Astrocyte (in vitro differentiated cells and primary cell): Measurements from ENCODE around the gene CABLES1. TPM values are rescaled to one million over a fixed set of nuclear protein-coding genes. Genes with fewer than 3 reads are reported as not detected.

Source experiments
- DNase-seq: peaks from one replicate; pipeline ENCODE4 v3.0.0-alpha.2; 2010; ENCODE audit warnings: low read depth
- FAIRE-seq: peaks from 2 replicates; lab custom pipeline; 2011; peaks lifted over from hg19 to GRCh38; lab: Jason Lieb, UNC
- H2AFZ ChIP-seq: 2 replicates; pipeline ENCODE4 v1.6.0; 2012; ENCODE audit warnings: low read depth, low read length, inconsistent platforms
- H3K27ac ChIP-seq: 2 replicates; pipeline ENCODE4 v1.5.1; 2011; ENCODE audit warnings: low read depth, low read length, inconsistent platforms
- H3K27me3 ChIP-seq: 2 replicates; pipeline ENCODE4 v1.6.0; 2011; ENCODE audit warnings: low read length, inconsistent platforms; ENCODE audit not compliant: insufficient read depth
- H3K36me3 ChIP-seq: 2 replicates; pipeline ENCODE4 v1.5.1; 2011; ENCODE audit warnings: low read length, inconsistent platforms; ENCODE audit not compliant: insufficient read depth
- H3K4me1 ChIP-seq: 2 replicates; pipeline ENCODE4 v1.5.1; 2011; ENCODE audit warnings: low read length, inconsistent platforms; ENCODE audit not compliant: insufficient read depth
- H3K4me2 ChIP-seq: 2 replicates; pipeline ENCODE4 v1.6.0; 2012; ENCODE audit warnings: low read length, inconsistent platforms
- H3K4me3 ChIP-seq: 2 replicates; pipeline ENCODE4 v1.5.1; 2011; ENCODE audit warnings: low read depth, mild to moderate bottlenecking, low read length, inconsistent platforms; ENCODE audit not compliant: insufficient read depth
- H3K79me2 ChIP-seq: 2 replicates; pipeline ENCODE4 v1.6.0; 2012; ENCODE audit warnings: mild to moderate bottlenecking, low read length, inconsistent platforms; ENCODE audit not compliant: insufficient read depth
- H3K9ac ChIP-seq: 2 replicates; pipeline ENCODE4 v1.6.0; 2012; ENCODE audit warnings: mild to moderate bottlenecking, low read length, inconsistent platforms
- H3K9me3 ChIP-seq: 2 replicates; pipeline ENCODE4 v1.5.1; 2012; ENCODE audit warnings: low read depth, mild to moderate bottlenecking, low read length, inconsistent platforms; ENCODE audit not compliant: insufficient read depth
- H4K20me1 ChIP-seq: 2 replicates; pipeline ENCODE4 v1.6.0; 2012; ENCODE audit warnings: low read length, inconsistent platforms; ENCODE audit not compliant: insufficient read depth
- H3K27ac Mint-ChIP-seq: one replicate; pipeline ENCODE4 v1.8.0; 2021; ENCODE audit warnings: mild to moderate bottlenecking, mixed read lengths; ENCODE audit not compliant: unreplicated experiment
- H3K27me3 Mint-ChIP-seq: one replicate; pipeline ENCODE4 v1.8.0; 2021; ENCODE audit warnings: low read depth, mixed read lengths; ENCODE audit not compliant: unreplicated experiment
- H3K36me3 Mint-ChIP-seq: one replicate; pipeline ENCODE4 v1.8.0; 2021; ENCODE audit warnings: low read depth, mixed read lengths; ENCODE audit not compliant: unreplicated experiment
- H3K4me1 Mint-ChIP-seq: one replicate; pipeline ENCODE4 v1.8.0; 2021; ENCODE audit warnings: low read depth, mixed read lengths; ENCODE audit not compliant: unreplicated experiment
- H3K4me3 Mint-ChIP-seq: one replicate; pipeline ENCODE4 v1.8.0; 2021; ENCODE audit warnings: mild to moderate bottlenecking, moderate library complexity, mixed read lengths; ENCODE audit not compliant: unreplicated experiment
- H3K9me3 Mint-ChIP-seq: one replicate; pipeline ENCODE4 v1.8.0; 2021; ENCODE audit warnings: mild to moderate bottlenecking, mixed read lengths; ENCODE audit not compliant: unreplicated experiment
- EZH2 ChIP-seq: IDR thresholded peaks from 2 replicates; pipeline ENCODE4 v1.6.1; 2012; ENCODE audit warnings: mild to moderate bottlenecking, low read length, inconsistent platforms; ENCODE audit not compliant: insufficient read depth
- total RNA-seq: library from RNA; stranded (reverse); gene quantifications from 2 replicates; pipeline ENCODE4 v1.2.1, GENCODE V29; 2021
- TF ChIP-seq, protein P1 (sequence below): IDR thresholded peaks from 2 replicates; pipeline ENCODE4 v1.5.1; 2011; ENCODE audit warnings: low read depth, mild to moderate bottlenecking, inconsistent platforms, low read length, moderate library complexity; ENCODE audit not compliant: insufficient read depth

The CABLES1 gene
- total RNA-seq, 1 donor from 2014 or later: 14.5 TPM

DNA sequence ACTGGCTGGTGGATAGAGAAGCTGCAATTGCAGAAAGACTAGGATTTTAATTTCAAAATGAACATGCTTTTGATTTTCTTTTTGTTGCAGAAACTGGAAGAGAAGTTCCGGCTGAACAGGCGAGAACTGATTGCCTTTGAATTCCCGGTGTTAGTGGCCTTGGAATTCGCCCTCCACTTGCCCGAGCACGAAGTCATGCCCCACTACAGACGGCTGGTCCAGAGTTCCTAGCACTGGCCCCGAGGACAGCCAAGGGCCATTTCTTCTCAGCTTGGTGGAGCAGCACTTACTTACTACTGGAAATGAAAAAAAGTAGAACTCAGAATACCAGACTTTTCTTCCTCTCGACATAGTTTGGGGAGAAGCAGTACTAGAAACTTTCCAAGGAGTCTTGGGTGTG, 121.9 kb downstream of the CABLES1 start:
- Mint-ChIP-seq H3K27ac (no peak overlapping the region), H3K4me1 (peaks cover 41% of the 10 kb centered on the region), H3K9me3 (peaks cover 4% of the 10 kb centered on the region), H3K36me3 (peaks cover 22% of the 10 kb centered on the region), H3K27me3 (no peaks in the 10 kb centered on the region), H3K4me3 (no peak overlapping the region)
- H3K4me3 ChIP-seq: no peak overlapping the region
- peaks cover 26% of the 10 kb centered on the region for H3K4me1 ChIP-seq
- no peaks in the 10 kb centered on the region for H3K79me2 ChIP-seq
- H3K36me3 ChIP-seq: peaks cover 3% of the 10 kb centered on the region
- H3K27ac ChIP-seq: no peak overlapping the region
- no peaks in the 10 kb centered on the region for H3K9me3 ChIP-seq
- FAIRE-seq (no peak), DNase-seq (no peak)
- TF ChIP-seq, protein P1, sequence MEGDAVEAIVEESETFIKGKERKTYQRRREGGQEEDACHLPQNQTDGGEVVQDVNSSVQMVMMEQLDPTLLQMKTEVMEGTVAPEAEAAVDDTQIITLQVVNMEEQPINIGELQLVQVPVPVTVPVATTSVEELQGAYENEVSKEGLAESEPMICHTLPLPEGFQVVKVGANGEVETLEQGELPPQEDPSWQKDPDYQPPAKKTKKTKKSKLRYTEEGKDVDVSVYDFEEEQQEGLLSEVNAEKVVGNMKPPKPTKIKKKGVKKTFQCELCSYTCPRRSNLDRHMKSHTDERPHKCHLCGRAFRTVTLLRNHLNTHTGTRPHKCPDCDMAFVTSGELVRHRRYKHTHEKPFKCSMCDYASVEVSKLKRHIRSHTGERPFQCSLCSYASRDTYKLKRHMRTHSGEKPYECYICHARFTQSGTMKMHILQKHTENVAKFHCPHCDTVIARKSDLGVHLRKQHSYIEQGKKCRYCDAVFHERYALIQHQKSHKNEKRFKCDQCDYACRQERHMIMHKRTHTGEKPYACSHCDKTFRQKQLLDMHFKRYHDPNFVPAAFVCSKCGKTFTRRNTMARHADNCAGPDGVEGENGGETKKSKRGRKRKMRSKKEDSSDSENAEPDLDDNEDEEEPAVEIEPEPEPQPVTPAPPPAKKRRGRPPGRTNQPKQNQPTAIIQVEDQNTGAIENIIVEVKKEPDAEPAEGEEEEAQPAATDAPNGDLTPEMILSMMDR: no peak
- no peak for TF ChIP-seq EZH2
- H3K27me3 ChIP-seq: no peaks in the 10 kb centered on the region
- H3K4me2 ChIP-seq: no peak overlapping the region
- H4K20me1 ChIP-seq: no peaks in the 10 kb centered on the region
- no peak overlapping the region for H3K9ac ChIP-seq
- H2AFZ ChIP-seq: no peak overlapping the region

DNA sequence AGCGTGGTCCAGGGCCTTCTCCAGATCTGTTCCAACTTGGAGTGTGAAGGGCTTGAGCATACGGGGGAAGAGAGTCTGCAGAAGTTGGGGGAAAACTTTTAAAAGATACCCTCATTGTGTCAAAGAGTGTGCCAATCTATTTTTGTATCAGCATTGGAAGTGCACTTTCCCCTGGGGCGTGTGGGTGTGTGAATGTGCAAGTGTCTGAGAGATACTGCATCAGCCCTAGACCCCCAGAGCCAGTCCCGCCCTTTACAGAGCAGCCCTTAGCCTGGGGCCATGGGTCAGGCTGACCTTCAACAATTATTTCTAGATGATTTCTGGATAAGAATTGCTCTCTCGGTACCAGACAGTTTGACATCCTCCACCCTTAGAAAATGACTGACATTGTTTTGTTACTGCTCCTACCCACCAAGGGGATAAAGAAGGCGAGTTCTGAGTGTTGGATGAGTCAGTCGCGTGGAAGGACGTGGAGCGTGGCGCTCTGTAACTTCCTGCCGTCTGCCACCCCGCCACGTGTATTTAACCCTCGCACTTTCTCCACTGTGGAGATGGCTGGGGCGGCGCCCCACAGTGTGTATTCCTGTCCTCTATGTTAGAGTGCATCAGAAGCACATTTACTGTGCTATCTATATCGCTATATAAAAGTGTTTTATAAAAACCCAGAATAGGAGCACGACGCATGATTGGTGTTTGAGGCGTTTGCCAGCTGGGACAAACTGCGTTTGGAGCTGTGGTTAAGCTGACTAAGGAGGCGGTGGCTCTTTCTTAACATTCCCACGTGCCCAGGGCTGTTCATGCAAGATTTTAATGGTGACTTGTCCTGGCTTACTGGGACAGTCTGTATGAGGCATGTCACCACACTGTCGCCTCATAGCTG, 122.6 kb downstream of the CABLES1 start:
- H3K79me2 ChIP-seq: no peaks in the 10 kb centered on the region
- peaks cover 4% of the 10 kb centered on the region for H3K9me3 Mint-ChIP-seq
- no peak overlapping the region for H3K27ac ChIP-seq
- H3K4me2 ChIP-seq: no peak overlapping the region
- no peaks in the 10 kb centered on the region for H3K9me3 ChIP-seq
- TF ChIP-seq, protein P1: no peak
- TF ChIP-seq EZH2: no peak
- no peak overlapping the region for H3K4me3 ChIP-seq
- DNase-seq (peak; percentile 54), FAIRE-seq (no peak)
- no peaks in the 10 kb centered on the region for H3K27me3 Mint-ChIP-seq
- H3K36me3 Mint-ChIP-seq: peaks cover 18% of the 10 kb centered on the region
- peaks cover 41% of the 10 kb centered on the region for H3K4me1 Mint-ChIP-seq
- H2AFZ ChIP-seq: no peak overlapping the region
- H3K9ac ChIP-seq: no peak overlapping the region
- no peaks in the 10 kb centered on the region for H3K27me3 ChIP-seq
- H3K4me1 ChIP-seq: peaks cover 26% of the 10 kb centered on the region
- peak overlapping the region; percentile 92 for H3K27ac Mint-ChIP-seq
- no peaks in the 10 kb centered on the region for H4K20me1 ChIP-seq
- H3K36me3 ChIP-seq: peaks cover 3% of the 10 kb centered on the region
- no peak overlapping the region for H3K4me3 Mint-ChIP-seq
